Measurements from ENCODE around the gene GRN. TPM values are rescaled to one million over a fixed set of nuclear protein-coding genes. Genes with fewer than 3 reads are reported as not detected.
A peak's percentile ranks its signal among the peaks of the same experiment; 100 is the strongest.

Gene GRN
- total RNA-seq (2014; rRNA removed; shearing (Covaris generic)), result 243 and 344 TPM in 2 replicates

DNA sequence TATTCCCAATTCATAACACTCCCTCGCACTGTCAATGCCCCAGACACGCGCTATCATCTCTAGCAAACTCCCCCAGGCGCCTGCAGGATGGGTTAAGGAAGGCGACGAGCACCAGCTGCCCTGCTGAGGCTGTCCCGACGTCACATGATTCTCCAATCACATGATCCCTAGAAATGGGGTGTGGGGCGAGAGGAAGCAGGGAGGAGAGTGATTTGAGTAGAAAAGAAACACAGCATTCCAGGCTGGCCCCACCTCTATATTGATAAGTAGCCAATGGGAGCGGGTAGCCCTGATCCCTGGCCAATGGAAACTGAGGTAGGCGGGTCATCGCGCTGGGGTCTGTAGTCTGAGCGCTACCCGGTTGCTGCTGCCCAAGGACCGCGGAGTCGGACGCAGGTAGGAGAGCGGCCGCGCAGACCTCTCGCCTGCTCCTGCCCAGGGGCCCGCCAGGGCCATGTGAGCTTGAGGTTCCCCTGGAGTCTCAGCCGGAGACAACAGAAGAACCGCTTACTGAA, at the start of gene GRN:
Gene GRN, plus strand, starts transcription at position 364 of the 515 bp plus-strand sequence. CDS start 3,863 bp downstream, outside the sequence.
- DNase-seq (ENCODE audit: low spot score), result peak; percentile 100
- in situ Hi-C loops (cut with HindIII; ENCODE audit: low sequenced_read_pairs), result no loop called here

DNA sequence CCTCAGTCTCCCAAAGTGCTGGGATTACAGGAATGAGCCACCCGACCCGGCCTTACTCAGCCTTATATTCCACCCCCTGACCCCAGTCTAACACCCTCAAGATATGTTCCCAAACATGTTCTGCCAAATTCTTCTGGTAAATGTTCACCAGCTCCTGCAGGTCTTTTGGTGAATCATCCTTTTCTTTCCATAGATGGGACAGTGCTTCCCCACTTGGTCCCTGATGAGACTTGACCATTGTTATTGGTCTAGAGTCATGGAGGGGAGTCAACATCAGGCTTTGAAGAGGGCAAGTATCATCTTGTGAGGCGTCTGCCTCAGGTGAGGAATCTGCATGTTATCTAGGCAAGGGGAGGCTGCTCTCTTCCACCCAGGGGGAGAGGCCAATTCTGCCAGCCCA, 47.1 kb upstream of the GRN start:
- in situ Hi-C loops (cut with HindIII; ENCODE audit: low sequenced_read_pairs), result no loop called here
- no peak for DNase-seq (ENCODE audit: low spot score)

DNA sequence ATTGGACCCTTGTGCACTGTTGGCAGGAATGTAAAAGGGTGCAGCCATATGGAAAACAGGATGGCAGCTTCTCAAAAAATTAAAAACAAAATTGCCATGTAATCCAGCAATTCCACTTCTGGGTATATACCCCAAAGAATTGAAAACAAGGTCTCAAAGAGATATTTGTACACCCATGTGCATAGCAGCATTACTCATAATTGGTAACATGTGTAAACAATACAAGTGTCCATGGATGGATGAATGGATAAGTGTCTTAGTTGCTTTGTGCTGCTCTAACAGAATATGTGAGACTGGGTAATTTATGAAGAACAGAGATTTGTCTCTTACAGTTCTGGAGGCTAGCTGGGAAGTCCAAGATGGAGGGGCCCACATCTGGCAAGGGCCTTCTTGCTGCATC, 40.5 kb upstream of the GRN start:
- DNase-seq (ENCODE audit: low spot score), result no peak
- in situ Hi-C loops (cut with HindIII; ENCODE audit: low sequenced_read_pairs), result no loop called here

GRCh38 chr17:44307387-44308186, 37.5 kb upstream of the GRN start:
- DNase-seq (ENCODE audit: low spot score), result peak; percentile 75
- in situ Hi-C loops (cut with HindIII; ENCODE audit: low sequenced_read_pairs), result no loop called here

DNA sequence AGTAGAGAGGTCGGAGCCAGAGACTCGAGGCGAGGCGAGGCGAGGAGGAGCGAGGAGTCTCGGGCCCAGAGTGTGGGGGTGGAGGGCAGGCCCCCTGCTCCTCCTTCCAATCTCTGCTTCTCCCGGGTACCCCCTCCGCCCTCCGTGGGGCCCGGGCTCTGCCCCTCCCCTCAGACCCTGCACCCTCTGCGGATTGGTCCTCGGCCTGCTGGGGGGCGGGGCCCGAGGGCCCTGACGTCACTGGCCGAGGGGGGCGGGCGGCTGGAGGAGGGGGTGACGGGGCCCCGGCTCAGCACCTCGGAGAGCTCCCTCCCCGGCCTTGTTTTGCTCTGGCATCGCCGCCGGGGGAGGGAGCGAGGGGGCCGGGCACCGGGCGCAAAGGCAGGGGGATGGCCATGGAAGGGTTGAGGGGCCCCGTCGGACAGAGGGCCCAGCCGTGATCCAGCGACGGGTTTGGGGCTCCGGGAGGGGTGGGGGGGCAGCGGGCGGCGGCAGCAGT, 36.7 kb upstream of the GRN start, which contains the start of gene RUNDC3A:
Gene RUNDC3A, plus strand, starts transcription at position 282 of the 499 bp plus-strand sequence. CDS start 232 bp downstream, outside the sequence.
- peak; percentile 95 for DNase-seq (ENCODE audit: low spot score)
- in situ Hi-C loops (cut with HindIII; ENCODE audit: low sequenced_read_pairs), result no loop called here

DNA sequence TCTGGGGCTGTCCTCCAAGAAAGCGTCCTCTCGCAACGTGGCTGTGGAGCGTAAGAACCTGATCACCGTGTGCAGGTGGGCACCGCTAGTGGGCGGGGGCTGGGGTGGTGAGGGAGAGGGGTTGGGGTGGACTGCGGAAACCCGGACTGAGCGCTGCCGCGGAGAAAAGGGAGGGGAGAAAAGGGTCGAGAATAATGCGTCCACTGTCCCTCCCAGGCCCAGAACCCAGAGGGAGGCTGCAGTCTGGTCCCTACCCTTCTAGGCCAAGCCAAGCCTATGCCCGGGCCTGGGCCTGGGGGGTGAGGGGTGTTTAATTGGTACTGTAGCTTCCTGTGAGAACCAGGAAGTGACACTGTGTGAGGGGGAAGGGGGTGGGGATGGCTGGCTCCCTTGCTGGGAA, 36.2 kb upstream of the GRN start:
- in situ Hi-C loops (cut with HindIII; ENCODE audit: low sequenced_read_pairs), result no loop called here

DNA sequence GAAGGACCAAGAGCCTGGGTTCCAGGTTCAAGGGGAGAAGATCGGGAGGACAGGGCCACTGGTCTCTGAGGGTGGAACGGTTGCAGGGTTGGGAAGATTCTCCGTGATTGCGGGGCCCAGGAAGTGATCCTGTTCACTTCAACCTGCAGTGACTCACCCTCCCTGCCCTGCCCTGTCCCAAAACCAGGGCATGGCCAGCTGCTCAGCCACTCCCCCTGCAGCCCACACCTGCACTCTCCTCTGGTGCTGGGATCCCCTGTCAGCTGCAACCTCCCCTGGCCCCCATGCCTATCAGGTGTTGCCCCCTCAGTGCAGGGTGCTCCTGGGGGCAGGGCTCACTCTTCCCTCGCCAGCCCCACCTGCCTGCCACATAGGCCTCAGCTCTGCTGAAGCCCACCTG, 35.6 kb upstream of the GRN start:
- in situ Hi-C loops (cut with HindIII; ENCODE audit: low sequenced_read_pairs), result no loop called here
- DNase-seq (ENCODE audit: low spot score), result no peak

More for the DNA sequence above, 36.2 kb upstream of the GRN start:
- DNase-seq (ENCODE audit: low spot score), result peak; percentile 62

- DNase-seq (ENCODE audit: low spot score), result no peak
- in situ Hi-C loops (cut with HindIII; ENCODE audit: low sequenced_read_pairs), result no loop called here
Observed at GRCh38 chr17:44310188-44310587, 34.9 kb upstream of the GRN start.

DNA sequence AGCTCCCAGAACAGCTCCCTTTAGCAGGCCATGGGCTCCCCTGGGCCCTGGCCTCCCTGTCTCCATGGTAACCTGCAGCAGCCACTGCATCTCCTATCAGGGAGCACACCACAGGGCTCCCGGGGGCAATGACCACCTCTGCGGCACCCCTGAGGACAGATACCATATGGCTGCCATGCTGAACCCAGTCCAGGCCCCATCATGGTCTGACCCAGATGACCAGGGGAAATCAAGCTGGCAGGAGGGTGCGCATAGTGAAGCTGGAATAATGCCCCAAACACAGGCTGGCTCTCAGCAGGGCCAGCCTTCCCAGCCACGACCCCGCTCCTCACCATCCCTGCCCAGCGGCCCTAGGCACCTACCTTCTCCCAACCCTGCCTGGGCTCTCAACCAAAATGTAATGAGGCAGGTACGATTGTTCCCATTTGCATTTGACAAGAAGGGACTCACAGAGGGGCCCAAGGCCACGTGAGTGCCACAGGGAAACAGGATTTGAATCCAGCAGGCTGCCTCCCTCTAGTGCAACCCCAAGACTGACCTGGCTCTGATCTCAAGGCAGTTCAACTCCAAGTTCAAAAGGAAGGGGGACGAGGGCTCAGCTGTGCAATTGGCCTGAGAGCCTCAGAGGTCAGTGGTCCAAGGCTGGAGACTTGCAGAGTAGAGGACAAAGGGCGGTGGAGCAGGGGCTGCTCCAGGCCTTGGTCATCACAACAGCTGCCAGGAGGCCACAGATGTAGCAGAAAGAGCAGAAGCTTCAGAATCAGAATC, 34.3 kb upstream of the GRN start:
- peak; percentile 80 for DNase-seq (ENCODE audit: low spot score)

DNA sequence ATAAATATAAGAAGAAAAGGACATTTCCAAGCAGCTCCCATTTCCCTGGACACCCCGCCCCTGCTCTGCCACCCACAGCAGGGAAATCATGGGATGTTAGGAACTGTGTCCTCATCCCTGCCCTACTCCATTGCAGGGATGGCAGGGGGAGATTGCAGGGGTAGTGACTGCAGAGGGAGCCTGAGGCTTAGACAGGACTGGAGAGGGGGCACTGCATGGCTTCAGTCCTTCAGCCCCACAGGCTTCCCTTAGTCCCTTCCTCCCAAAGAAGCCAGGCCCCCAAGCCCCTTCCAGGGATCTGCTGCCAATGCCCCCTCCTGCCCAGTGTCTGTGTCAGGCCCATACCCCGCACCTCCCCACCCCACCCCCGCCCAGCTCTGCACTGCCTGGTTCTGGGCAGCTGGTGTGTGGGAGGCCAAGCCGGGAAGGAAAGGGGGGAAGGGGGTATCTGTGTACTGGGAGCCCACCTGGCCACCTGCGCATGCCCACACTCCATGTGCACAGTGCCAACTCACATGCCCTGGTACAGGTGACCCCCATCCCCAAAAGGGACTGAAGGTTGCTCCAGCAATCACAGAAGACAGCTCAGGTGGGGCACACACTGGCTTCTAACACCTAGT, 33.4 kb upstream of the GRN start:
- no peak for DNase-seq (ENCODE audit: low spot score)

More for the DNA sequence above, 34.3 kb upstream of the GRN start:
- in situ Hi-C loops (cut with HindIII; ENCODE audit: low sequenced_read_pairs), result no loop called here

GRCh38 chr17:44312396-44313104, 32.6 kb upstream of the GRN start:
- DNase-seq (ENCODE audit: low spot score), result no peak
- in situ Hi-C loops (cut with HindIII; ENCODE audit: low sequenced_read_pairs), result no loop called here

More for the DNA sequence above, 33.4 kb upstream of the GRN start:
- in situ Hi-C loops (cut with HindIII; ENCODE audit: low sequenced_read_pairs), result no loop called here

DNA sequence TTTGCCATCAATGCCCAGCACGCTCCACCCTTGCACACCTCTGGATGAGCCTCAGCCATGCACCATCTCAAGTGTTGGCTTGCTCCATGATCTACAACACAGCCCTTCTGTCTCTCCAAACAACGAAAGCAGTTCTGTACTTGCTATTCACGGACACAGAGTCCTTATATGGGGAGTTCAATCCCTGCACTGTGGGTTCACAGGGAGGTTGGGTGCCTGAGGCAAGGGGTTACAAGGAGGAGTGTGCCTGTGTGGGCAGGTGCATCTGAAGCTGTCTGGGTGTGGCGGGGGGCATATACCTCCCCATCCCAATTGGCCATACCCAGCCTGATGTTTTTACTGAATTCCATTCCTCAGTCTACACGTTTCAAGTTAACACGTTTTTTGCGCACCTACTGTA, 31.1 kb upstream of the GRN start:
- DNase-seq (ENCODE audit: low spot score), result no peak
- in situ Hi-C loops (cut with HindIII; ENCODE audit: low sequenced_read_pairs), result no loop called here

GRCh38 chr17:44314524-44314868, 30.6 kb upstream of the GRN start:
- DNase-seq (ENCODE audit: low spot score), result no peak
- in situ Hi-C loops (cut with HindIII; ENCODE audit: low sequenced_read_pairs), result no loop called here

- in situ Hi-C loops (cut with HindIII; ENCODE audit: low sequenced_read_pairs), result no loop called here
- peak; percentile 43 for DNase-seq (ENCODE audit: low spot score)
Observed at GRCh38 chr17:44314869-44315661, 30.0 kb upstream of the GRN start.

DNA sequence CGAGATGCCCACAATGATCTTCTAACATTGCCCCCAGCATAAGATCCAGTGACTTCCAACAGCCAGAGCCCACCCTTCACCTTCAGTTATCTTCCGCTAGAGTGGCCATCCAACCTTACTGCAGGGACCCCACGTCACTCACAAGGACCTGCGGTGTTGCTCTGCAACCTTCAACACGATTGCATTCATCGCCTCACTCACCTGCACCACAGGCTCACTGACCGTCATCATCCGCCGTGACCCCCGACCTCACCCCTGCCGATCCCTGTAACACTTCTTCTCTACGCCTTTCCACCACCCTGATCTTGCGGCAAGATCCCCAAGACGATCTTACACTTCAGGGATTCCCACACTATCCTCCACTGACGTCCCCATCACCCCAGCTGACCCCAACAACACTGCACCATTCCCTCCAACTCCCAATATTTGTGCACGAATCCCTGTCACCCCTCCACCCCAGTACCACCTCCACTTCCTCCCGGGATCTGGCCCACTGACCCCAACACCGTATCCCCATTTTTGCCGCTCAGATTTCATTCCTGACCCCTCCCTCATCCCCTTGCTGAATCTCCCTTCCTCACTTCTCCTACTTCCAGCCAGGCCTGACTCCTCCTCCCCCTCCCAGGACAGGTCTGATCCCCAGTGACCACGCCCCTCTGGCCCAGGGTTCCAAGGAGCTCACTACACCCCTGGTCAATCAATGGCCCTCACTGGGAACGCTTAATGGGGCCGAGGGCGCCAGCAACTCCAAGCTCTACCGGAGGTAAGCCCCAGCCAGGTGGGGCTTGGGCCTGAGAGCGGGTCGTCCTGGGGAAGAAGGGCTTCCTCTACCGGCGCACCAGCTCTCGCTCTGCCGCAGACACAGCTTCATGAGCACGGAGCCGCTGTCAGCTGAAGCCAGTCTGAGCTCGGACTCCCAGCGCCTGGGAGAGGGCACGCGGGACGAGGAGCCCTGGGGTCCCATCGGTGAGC, 29.1 kb upstream of the GRN start:
- DNase-seq (ENCODE audit: low spot score), result no peak
- in situ Hi-C loops (cut with HindIII; ENCODE audit: low sequenced_read_pairs), result no loop called here

DNA sequence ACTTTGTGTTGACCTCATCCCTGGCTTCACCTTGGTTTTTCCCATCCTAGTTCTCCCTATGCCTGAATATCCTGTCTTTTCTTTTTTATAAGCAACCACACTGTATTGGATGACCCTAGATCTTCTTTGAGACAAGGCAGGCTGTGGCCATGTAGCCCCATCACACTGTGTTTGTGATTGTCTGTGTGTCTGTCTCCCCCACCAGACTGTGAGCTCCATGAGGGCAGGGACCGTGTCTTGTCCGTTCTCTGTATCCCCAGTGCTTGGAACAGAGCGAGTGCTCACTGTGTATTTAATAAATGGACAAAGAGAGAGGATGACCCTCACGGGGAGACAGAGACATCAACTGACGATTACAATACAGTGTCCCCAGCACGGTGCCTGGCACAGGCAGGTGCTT, 27.6 kb upstream of the GRN start:
- in situ Hi-C loops (cut with HindIII; ENCODE audit: low sequenced_read_pairs), result no loop called here
- DNase-seq (ENCODE audit: low spot score), result no peak

All from G401 (cell line).